LNCaP clone FGC (cell line): ENCODE measurements around the gene STRIP2.
"Not testable (repeated sequence)": the region's sequence is repeated elsewhere in the genome, so short reads cannot be mapped to it uniquely, and the experiment has no call there.

ENCODE experiments used
- DNase-seq: peaks from one replicate; pipeline ENCODE4 v3.0.0-alpha.2; 2011; ENCODE audit warnings: low read depth
- H3K4me3 ChIP-seq: 2 replicates; pipeline ENCODE4 v1.5.1; 2011; ENCODE audit warnings: mild to moderate bottlenecking, low read depth, low read length, control low read depth
- CTCF ChIP-seq: IDR thresholded peaks from 2 replicates; pipeline ENCODE4 v1.5.1; 2012; ENCODE audit warnings: mild to moderate bottlenecking; ENCODE audit not compliant: control insufficient read depth, insufficient read depth; ENCODE audit errors: extremely low read depth

The STRIP2 gene

DNA sequence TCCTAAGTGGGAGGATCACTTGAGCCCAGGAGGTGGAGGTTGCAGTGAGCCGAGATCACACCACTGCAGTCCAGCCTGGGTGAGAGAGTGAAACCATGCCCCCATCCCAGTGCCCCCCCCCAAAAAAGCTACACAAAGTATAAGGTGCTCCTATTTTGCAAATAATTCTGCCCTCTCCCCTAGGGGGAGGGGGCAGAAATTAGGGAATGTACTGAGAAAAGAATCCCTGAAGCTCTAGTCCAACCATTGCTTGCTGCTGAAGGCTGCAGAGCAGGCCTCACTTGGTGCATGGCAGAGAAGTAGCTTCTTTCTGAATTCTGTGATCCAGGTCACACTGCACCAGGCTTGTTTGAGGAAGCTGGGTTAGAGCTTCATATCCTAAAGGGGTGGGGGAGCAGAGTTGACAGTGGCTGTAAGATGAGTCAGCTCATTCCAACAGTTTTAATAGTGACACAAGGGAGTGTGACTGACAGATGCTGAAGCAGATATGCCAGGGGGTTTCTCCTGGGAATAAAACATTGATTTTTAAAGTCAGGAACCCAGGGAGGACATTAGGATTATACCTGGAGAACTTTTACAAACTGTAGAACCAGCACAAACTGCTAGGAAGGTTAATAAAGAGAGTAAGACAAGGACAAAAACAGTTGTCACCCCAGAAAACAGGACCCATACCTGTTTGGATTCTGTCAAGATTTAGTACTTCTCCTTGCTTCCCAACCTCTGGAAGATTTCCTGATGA lies 32.8 kb upstream of the STRIP2 start:
- peak; percentile 10 for DNase-seq
- TF ChIP-seq CTCF: no peak
- no peak overlapping the region for H3K4me3 ChIP-seq

DNA sequence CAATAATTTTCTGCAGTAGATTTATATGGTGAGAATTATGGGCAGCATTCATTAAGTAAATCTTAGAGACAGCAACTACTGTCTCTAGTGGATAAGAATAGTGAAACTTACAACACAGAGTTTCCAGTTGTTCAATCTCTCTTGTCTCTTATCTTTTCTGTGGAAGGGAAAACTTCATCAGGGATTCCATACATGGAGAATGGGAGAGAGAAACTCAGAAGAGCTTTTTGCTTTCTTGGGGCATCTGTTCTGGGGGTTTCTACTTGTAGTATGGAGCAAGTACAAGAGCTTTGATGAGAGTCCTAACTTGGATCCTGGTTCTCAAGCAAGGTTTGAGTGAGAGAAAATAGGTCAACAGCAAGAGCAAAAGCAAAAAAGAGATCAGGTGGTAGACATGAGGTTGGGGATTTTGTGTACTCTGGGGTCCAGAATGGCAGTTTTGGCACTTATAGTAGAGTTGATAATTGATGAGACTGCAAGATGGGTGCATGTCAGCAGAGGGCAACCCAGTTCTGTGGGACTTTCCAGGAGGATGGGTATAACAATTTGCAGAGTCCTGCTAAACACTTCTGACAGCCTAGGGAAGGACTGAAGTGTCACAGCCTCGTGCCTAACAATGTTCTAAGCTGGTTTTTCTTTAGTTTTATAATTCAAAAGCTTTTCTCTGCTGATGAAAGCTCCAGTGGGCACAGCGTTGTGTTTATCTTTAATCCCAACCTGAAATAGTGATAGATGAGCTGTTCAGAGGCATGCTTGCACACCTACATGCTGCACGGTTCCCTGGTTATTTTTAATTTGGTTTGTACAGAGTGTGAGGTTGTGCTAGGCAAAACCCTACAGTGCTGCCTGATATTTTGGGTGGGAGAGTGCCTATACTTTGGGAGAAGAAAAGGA lies 32.0 kb upstream of the STRIP2 start:
- TF ChIP-seq CTCF: peak; percentile 19; the same call in 1 of the 2 replicates
- H3K4me3 ChIP-seq: no peak overlapping the region
- DNase-seq: no peak

DNA sequence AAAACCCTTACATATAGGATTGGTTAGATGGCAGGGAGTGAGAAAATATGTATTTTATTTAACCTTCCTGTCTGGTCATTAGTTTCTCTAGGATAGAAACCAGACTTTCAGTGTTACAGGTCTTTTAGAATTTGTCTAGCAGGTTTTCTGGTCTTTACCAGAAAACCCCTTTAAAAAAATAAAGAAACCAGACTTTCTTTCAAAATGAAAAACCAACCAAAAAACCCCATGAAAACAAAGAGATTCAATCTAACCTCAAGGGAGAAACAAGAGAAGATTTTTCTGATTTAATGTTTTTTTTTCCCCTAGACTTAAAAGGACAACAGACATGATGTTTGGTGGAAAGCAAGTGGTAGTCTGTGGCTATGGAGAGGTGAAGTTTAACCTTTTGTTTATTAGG lies 28.7 kb upstream of the STRIP2 start:
- H3K4me3 ChIP-seq: no peak overlapping the region
- no peak for TF ChIP-seq CTCF
- DNase-seq: no peak

- not testable (repeated sequence) for DNase-seq, H3K4me3 ChIP-seq
Measured at GRCh38 chr7:129410238-129410637, 24.0 kb upstream of the STRIP2 start.

DNA sequence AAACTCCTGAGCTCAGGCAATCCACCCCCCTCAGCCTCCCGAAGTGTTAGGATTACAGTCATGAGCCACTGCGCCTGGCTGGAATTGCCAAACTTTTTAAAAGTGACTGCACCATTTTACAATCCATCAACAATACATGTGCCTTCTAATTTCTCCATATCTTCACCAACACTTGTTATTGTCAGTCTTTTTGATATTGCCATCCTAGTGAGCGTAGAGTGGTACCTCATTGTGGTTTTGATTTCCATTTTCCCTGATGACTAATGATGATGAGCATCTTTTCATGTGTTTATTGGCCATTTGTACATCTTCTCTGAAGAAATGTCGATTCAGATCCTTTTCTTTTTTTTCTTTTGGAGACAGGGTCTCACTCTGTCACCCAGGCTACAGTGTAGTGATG lies 21.7 kb upstream of the STRIP2 start:
- TF ChIP-seq CTCF: no peak
- DNase-seq: no peak
- no peak overlapping the region for H3K4me3 ChIP-seq

DNA sequence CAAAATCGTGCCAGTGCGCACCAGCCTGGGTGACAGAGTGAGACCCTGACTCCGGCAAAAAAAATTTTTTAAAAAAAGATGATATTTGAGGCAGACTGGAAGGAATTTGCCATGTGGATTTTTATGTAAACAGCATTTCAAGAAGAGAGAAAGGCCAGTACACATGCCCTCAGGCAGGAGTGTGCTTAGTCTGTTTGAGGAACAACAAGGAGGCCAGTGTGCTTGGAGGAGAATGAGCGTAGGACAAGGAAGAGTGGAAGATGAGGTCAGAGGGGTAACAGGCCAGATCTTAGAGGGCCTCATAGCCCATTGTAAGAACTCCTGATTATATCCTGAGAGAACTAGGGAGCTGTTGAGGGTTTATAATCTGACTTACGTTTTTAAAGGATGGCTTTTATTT lies 17.2 kb upstream of the STRIP2 start:
- no peak overlapping the region for H3K4me3 ChIP-seq
- no peak for DNase-seq
- no peak for TF ChIP-seq CTCF

GRCh38 chr7:129421717-129422250 lies 12.4 kb upstream of the STRIP2 start:
- no peak for TF ChIP-seq CTCF
- no peak for DNase-seq
- H3K4me3 ChIP-seq: no peak overlapping the region
